Measurements from ENCODE around the gene CEP70. TPM values are rescaled to one million over a fixed set of nuclear protein-coding genes. Genes with fewer than 3 reads are reported as not detected.
"Not testable (repeated sequence)": the region's sequence is repeated elsewhere in the genome, so short reads cannot be mapped to it uniquely, and the experiment has no call there.

CEP70 gene
- total RNA-seq, 2 experiments from 2014 or later, result 24.9 to 28.3 TPM

DNA sequence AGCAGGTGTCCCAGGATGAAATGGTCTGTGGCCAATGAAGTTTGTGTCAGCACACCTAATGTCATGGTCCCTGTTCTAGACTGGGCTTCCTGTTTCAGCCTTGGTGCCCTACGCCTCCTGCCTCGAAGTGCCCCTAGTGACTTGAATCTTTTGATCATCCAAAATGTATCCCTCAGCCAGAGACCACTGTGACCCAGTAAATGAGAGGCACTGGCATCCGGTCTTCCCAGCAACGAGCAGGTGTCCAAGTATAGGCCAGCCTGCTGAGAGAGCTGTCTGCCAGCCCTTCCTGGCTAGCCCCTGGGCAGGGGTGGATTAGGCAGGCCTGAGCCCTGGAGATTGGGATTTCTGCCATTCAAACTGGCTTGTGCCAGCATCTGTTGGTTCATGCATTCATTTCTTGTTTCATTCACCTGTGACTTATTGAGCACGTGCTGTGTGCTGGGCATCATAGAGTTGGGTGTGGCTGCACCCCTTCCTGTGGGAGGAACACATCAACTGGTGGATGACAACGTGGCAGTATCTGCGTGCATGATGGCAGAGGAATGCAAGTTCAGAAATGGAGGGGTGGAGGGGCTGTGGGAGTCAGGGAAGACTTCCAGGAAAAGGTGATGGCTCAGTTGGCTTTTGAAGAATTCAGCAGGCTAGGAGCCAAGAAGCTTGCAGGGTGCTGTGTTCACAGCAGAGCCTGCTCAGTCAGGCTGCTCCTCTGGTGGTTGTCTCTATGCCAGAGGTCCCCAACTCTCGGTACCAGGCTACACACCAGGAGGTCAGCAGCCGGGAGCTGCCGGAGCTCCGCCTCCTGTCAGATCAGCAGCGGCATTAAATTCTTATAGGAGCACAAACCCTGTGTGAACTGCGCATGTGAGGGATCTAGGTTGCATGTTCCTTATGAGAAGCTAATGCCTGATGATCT is 138.0 kb downstream of the CEP70 start:
- ATAC-seq (ENCODE audit: low read depth) (no peak), DNase-seq (no peak)
- H3K4me1 Mint-ChIP-seq, result peaks cover 2% of the 10 kb centered on the region
- POLR2A ChIA-PET, result no interaction called here
- no peaks in the 10 kb centered on the region for H3K9me3 Mint-ChIP-seq
- H3K27me3 Mint-ChIP-seq, result peaks cover 4% of the 10 kb centered on the region
- no peaks in the 10 kb centered on the region for H3K36me3 Mint-ChIP-seq
- no peak overlapping the region for H3K27ac Mint-ChIP-seq
- no peak overlapping the region for H3K4me3 Mint-ChIP-seq

DNA sequence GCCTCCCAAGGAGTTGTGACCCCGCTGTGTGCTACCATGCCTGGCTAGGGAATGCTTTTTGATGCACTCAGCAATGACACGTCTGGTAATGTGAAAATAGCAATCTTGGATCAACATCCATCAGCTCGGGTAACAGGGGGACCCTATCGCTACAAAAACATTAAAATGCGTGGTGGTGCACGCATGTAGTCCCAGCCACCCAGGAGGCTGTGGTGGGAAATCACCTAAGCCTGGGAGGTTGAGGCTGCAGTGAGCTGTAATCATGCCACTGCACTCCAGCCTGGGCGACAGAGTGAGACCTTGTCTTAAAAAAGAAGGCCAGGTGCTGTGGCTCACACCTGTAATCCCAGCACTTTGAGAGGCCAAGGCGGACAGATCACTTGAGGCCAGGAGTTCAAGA is 140.1 kb downstream of the CEP70 start:
- H3K36me3 Mint-ChIP-seq; POLR2A ChIA-PET; ATAC-seq (ENCODE audit: low read depth); H3K4me3 Mint-ChIP-seq; H3K4me1 Mint-ChIP-seq; H3K9me3 Mint-ChIP-seq; H3K27ac Mint-ChIP-seq; H3K27me3 Mint-ChIP-seq; DNase-seq: not testable (repeated sequence)

DNA sequence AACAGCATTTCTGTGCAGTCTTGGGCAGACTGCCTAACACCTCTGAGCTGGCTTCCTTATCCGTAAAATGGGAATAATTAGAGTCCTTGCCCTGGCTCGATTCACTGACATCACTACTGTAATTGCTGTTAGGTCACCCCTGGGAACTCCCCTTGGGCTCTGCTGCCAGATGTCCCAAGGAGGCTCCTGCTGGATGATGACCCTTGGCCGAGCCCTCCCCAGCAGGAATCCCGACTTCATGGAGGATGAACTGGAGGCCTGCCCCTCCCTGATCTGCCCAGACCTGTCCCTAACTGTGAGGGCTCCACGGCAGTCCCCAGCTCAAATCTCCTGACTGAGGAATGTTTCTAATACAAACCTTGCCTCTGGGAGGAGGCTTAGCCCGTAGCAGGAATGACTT is 141.6 kb downstream of the CEP70 start:
- H3K4me3 Mint-ChIP-seq, result no peak overlapping the region
- no peaks in the 10 kb centered on the region for H3K36me3 Mint-ChIP-seq
- POLR2A ChIA-PET, result no interaction called here
- DNase-seq (no peak), ATAC-seq (ENCODE audit: low read depth) (no peak)
- peaks cover 2% of the 10 kb centered on the region for H3K4me1 Mint-ChIP-seq
- H3K27me3 Mint-ChIP-seq, result peaks cover 5% of the 10 kb centered on the region
- no peaks in the 10 kb centered on the region for H3K9me3 Mint-ChIP-seq
- no peak overlapping the region for H3K27ac Mint-ChIP-seq

DNA sequence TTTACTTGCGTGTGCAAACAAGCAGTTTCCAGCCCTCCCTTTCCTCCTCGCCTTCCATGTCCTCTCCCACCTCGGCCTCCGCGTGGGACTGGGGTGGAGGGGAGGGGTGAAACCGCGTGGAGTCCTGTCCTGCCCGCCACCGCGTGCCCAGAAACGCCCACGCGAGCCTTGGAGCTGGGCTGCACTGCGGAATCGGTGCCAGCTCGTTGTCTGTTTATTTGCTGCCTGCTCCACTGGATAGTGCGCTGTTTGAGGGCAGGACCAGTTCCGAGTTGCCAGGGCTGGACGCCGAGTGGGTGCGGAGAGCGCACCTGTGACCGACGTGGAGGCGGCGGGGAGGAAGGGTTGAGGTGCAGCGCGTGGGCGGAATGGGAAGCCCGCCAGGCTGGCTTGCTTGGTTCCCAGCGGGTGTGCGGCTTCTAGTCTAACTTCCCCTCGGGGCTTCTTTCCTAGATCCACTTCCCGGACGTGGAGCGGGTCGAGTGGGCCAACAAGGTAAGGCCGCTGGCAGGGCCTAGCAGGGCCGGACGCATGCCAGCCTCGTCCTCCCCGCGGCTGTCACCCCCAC is 142.4 kb downstream of the CEP70 start:
- Mint-ChIP-seq H3K4me3 (no peak overlapping the region), H3K4me1 (peaks cover 2% of the 10 kb centered on the region), H3K9me3 (no peaks in the 10 kb centered on the region), H3K36me3 (no peaks in the 10 kb centered on the region), H3K27ac (no peak overlapping the region), H3K27me3 (peaks cover 5% of the 10 kb centered on the region)
- POLR2A ChIA-PET, result no interaction called here
- no peak for ATAC-seq (ENCODE audit: low read depth)
- DNase-seq, result no peak

DNA sequence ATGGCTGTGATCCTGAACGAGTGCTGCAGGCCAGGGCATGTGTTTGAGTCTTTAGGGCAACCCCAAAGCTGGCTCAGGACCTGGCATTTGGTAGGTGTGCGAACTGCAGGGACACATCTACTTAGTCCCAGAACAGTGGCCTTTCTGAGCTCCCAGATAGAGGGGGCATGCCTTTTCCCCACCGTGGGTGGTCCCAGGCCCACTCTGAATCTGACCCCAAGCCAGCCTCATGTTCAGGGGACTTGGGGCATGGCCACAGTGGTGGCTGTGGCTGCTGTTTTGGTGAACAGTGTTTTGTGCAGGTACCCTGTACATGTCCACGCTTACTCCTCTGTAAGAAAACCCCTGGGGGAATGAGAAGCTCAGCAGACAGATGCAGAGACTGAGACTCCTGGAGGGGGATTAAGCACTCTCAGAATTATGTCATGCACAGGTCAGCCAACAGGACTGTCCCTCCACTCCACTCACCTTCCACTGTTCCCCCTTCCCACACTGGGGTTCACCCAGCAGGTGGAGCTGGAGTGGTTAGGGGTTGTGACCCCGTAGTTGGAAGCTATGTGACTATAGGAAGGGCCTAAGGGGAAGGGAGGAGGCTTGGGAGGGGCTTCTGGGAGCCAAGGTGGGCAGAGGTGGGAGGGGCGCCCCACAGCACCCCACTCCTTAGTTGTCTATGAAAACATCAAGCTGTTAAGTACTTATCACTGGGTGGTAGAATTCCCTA is 143.2 kb downstream of the CEP70 start:
- H3K9me3 Mint-ChIP-seq, result no peaks in the 10 kb centered on the region
- DNase-seq, result no peak
- no peak for ATAC-seq (ENCODE audit: low read depth)
- H3K4me1 Mint-ChIP-seq, result peaks cover 2% of the 10 kb centered on the region
- POLR2A ChIA-PET, result no interaction called here
- no peak overlapping the region for H3K4me3 Mint-ChIP-seq
- peaks cover 8% of the 10 kb centered on the region for H3K27me3 Mint-ChIP-seq
- no peak overlapping the region for H3K27ac Mint-ChIP-seq
- H3K36me3 Mint-ChIP-seq, result no peaks in the 10 kb centered on the region

DNA sequence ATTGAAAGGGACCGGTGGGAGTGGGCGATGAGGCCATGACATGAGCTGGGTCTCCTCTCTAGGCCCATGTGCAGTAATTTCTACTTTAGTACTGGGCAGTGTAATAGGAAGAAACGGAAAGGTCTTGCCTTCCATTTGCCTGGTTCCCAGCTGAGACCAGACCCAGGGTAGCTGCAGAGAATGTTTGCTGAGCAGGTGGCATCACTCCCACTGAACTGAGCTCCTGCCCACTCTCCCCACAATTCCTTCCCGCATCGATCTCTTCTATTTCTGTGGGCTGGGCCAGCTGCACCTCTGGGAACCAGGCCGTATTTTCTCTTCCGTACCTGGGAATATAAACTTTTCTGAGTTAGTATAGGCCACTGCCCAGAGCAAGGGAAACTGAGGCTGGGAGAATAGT is 143.9 kb downstream of the CEP70 start:
- Mint-ChIP-seq H3K27me3 (peaks cover 8% of the 10 kb centered on the region), H3K9me3 (no peaks in the 10 kb centered on the region), H3K4me1 (no peaks in the 10 kb centered on the region), H3K27ac (no peak overlapping the region), H3K36me3 (no peaks in the 10 kb centered on the region), H3K4me3 (no peak overlapping the region)
- POLR2A ChIA-PET, result no interaction called here
- no peak for DNase-seq
- no peak for ATAC-seq (ENCODE audit: low read depth)

DNA sequence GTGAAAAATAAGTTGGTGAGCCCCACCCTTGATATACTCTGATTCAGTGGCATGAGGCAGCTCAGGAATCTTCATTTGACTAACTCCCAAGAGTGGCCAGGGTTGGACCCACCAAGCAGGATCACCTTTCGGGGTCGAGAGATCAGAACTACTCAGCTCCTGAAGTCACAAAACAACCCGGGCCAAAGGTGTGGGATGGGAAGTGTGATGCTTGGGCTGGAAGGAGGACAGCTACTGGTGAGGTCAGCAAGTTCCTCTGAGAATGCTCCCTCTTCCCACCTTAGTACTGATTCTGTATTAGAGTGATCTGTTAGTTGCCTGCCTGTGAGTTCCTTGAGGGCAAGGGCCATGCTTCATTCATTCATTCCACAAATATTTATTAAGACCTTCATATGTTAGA is 144.6 kb downstream of the CEP70 start:
- Mint-ChIP-seq H3K36me3 (no peaks in the 10 kb centered on the region), H3K27ac (no peak overlapping the region), H3K4me3 (no peak overlapping the region), H3K9me3 (no peaks in the 10 kb centered on the region), H3K27me3 (peaks cover 6% of the 10 kb centered on the region), H3K4me1 (no peaks in the 10 kb centered on the region)
- ATAC-seq (ENCODE audit: low read depth), result no peak
- POLR2A ChIA-PET, result no interaction called here
- no peak for DNase-seq

DNA sequence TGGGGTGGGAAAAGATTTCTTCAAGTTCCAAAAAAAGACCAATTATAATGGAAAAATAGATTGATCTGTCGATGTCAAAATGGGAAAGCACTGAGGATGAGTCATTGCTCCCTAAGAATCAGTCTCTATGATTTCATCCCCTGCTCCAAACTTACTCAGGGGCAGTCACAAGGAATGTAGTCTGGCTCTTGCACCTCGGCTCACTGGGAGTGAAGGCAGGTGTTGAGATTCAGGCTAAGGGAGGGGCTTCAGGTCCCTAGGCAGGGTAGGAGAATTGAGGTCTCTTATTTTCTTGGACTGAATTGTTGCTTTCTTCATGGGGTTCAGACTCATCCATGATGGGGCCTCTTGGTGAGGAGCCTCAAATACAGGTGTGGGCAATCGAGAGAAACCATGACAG is 145.4 kb downstream of the CEP70 start:
- Mint-ChIP-seq H3K9me3 (no peaks in the 10 kb centered on the region), H3K27ac (no peak overlapping the region), H3K27me3 (peaks cover 5% of the 10 kb centered on the region), H3K4me3 (no peak overlapping the region), H3K36me3 (no peaks in the 10 kb centered on the region), H3K4me1 (no peaks in the 10 kb centered on the region)
- ATAC-seq (ENCODE audit: low read depth), result no peak
- no peak for DNase-seq
- POLR2A ChIA-PET, result no interaction called here

DNA sequence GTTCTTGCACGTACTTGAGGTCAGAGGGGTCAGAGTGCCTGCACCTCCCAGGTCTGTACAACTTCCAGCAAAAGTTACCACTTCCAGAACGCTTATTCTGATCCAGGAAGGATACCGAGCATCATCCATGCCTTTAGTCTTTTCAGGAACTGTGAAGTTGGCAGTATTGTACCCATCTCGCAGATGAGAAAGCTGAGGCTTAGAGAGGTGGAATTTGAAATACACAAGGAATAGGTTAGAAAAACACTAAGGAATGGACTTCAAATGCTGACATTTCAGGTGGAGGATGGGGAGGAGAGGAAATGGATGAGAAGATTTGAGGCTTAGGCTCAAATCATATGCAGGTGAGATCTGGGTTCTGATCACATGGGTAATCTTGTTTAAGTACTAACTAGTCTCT is 148.4 kb downstream of the CEP70 start:
- H3K27ac Mint-ChIP-seq, result no peak overlapping the region
- H3K9me3 Mint-ChIP-seq, result no peaks in the 10 kb centered on the region
- no peaks in the 10 kb centered on the region for H3K4me1 Mint-ChIP-seq
- DNase-seq (no peak), ATAC-seq (ENCODE audit: low read depth) (no peak)
- no peak overlapping the region for H3K4me3 Mint-ChIP-seq
- no peaks in the 10 kb centered on the region for H3K36me3 Mint-ChIP-seq
- POLR2A ChIA-PET, result no interaction called here
- peaks cover 9% of the 10 kb centered on the region for H3K27me3 Mint-ChIP-seq

DNA sequence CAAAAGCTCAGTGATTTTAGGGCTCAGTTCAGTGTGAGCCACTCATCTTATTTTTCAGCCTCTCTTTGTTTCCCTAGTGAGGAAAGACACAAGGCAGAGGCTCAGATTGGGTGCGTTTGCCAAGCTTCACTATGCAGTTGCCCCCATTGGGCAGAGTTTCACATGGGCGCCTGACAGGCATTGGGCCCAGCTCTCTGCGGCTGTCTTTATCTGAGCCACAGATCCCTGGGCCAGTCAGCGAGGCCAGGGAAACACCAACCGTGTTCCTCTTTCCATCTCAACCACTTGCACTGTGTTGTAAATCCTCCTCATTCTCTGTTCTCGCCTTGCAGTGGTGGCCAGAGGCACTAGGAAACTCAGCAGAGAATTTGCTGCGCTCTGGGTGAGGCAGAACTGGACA is 148.8 kb downstream of the CEP70 start:
- no peaks in the 10 kb centered on the region for H3K4me1 Mint-ChIP-seq
- no peak for ATAC-seq (ENCODE audit: low read depth)
- H3K9me3 Mint-ChIP-seq, result no peaks in the 10 kb centered on the region
- POLR2A ChIA-PET, result no interaction called here
- H3K4me3 Mint-ChIP-seq, result no peak overlapping the region
- no peaks in the 10 kb centered on the region for H3K36me3 Mint-ChIP-seq
- no peak overlapping the region for H3K27ac Mint-ChIP-seq
- peaks cover 9% of the 10 kb centered on the region for H3K27me3 Mint-ChIP-seq
- DNase-seq, result no peak

Other genes starting within 250 kb of the CEP70 start
- gene MRAS, start 245.7 kb downstream of the CEP70 start, total RNA-seq, result 1 to 10 TPM in 1 of 2 experiments, under 1 TPM in 1; 0.69 to 1.0 TPM
- gene ESYT3, start 159.6 kb downstream of the CEP70 start, total RNA-seq, result under 1 TPM; 0.19 to 0.26 TPM
- 1 to 10 TPM; 2.7 to 5.2 TPM for gene FAIM, start 14.5 kb upstream of the CEP70 start, total RNA-seq
- 10 to 100 TPM; 14.3 to 17.6 TPM for gene PIK3CB, start 240.7 kb upstream of the CEP70 start, total RNA-seq